ENCODE measurements around the gene PDGFC.
"Not testable (repeated sequence)": the region's sequence is repeated elsewhere in the genome, so short reads cannot be mapped to it uniquely, and the experiment has no call there.

The PDGFC gene

GRCh38 chr4:156939801-156940200 lies 31.8 kb downstream of the PDGFC start:
- DNase-seq (ENCODE audit: low read depth): no peak
- H3K4me3 ChIP-seq (ENCODE audit: low read depth, low read length): no peak overlapping the region
- TF ChIP-seq, protein P1, sequence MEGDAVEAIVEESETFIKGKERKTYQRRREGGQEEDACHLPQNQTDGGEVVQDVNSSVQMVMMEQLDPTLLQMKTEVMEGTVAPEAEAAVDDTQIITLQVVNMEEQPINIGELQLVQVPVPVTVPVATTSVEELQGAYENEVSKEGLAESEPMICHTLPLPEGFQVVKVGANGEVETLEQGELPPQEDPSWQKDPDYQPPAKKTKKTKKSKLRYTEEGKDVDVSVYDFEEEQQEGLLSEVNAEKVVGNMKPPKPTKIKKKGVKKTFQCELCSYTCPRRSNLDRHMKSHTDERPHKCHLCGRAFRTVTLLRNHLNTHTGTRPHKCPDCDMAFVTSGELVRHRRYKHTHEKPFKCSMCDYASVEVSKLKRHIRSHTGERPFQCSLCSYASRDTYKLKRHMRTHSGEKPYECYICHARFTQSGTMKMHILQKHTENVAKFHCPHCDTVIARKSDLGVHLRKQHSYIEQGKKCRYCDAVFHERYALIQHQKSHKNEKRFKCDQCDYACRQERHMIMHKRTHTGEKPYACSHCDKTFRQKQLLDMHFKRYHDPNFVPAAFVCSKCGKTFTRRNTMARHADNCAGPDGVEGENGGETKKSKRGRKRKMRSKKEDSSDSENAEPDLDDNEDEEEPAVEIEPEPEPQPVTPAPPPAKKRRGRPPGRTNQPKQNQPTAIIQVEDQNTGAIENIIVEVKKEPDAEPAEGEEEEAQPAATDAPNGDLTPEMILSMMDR (IDR thresholded peaks at IDR 0.05; ENCODE audit: low read depth, low read length, missing control alignments): no peak

DNA sequence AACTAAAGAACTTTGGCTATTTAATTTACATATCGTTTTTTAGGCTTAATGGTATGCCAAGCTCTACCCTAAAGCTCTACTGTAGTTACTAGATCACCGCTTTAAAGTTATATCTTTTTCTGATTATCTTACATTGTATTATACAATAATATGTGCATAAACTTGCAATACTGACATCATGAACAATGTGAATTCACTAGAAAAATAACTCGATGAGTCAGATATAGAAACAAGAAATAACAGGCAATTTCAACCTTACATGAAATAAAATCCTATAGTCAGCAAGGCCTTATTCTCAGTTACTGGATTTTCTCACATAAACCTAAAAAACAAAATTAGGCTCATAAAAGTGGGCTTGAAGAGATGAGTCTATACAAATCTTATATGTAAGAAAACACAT lies 32.5 kb downstream of the PDGFC start:
- no peak overlapping the region for H3K4me3 ChIP-seq (ENCODE audit: low read depth, low read length)
- TF ChIP-seq, protein P1 (IDR thresholded peaks at IDR 0.05; ENCODE audit: low read depth, low read length, missing control alignments): no peak
- no peak for DNase-seq (ENCODE audit: low read depth)

- TF ChIP-seq, protein P1 (IDR thresholded peaks at IDR 0.05; ENCODE audit: low read depth, low read length, missing control alignments): no peak
- DNase-seq (ENCODE audit: low read depth): no peak
- no peak overlapping the region for H3K4me3 ChIP-seq (ENCODE audit: low read depth, low read length)
These were observed 37.4 kb downstream of the PDGFC start for GRCh38 chr4:156934259-156934635.

DNA sequence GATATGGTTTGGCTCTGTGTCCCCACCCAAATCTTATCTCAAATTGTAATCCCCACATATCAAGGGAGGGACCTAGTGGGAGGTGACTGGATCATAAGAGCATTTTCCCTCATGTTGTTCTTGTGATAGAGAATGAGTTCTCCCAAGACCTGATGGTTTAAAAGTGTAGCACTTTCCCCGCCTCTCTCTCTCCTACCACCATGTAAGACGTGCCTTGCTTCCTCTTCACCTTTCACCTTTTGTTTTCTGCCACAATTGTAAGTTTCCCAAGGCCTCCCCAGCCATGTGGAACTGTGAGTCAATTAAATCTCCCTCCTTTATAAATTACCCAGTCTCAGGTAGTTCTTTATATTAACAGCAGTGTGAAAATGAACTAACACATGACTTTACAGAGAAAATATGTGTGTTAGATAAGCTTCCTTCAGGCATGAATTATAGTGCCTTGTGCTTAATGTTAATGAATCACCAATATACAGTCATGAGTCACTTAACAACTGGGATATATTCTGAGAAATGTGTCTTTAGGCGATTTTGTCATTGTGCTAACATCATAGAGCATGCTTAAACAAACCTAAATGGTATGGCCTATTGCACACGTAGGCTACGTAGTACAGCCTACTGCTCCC lies 37.9 kb downstream of the PDGFC start:
- H3K4me3 ChIP-seq (ENCODE audit: low read depth, low read length): no peak overlapping the region
- TF ChIP-seq, protein P1 (IDR thresholded peaks at IDR 0.05; ENCODE audit: low read depth, low read length, missing control alignments): no peak
- no peak for DNase-seq (ENCODE audit: low read depth)

- H3K4me3 ChIP-seq (ENCODE audit: low read depth, low read length); DNase-seq (ENCODE audit: low read depth): not testable (repeated sequence)
These were observed 39.2 kb downstream of the PDGFC start for GRCh38 chr4:156932360-156932759.

- TF ChIP-seq, protein P1 (IDR thresholded peaks at IDR 0.05; ENCODE audit: low read depth, low read length, missing control alignments): no peak
- DNase-seq (ENCODE audit: low read depth): no peak
- H3K4me3 ChIP-seq (ENCODE audit: low read depth, low read length): no peak overlapping the region
These were observed 40.3 kb downstream of the PDGFC start for GRCh38 chr4:156931267-156931666.

DNA sequence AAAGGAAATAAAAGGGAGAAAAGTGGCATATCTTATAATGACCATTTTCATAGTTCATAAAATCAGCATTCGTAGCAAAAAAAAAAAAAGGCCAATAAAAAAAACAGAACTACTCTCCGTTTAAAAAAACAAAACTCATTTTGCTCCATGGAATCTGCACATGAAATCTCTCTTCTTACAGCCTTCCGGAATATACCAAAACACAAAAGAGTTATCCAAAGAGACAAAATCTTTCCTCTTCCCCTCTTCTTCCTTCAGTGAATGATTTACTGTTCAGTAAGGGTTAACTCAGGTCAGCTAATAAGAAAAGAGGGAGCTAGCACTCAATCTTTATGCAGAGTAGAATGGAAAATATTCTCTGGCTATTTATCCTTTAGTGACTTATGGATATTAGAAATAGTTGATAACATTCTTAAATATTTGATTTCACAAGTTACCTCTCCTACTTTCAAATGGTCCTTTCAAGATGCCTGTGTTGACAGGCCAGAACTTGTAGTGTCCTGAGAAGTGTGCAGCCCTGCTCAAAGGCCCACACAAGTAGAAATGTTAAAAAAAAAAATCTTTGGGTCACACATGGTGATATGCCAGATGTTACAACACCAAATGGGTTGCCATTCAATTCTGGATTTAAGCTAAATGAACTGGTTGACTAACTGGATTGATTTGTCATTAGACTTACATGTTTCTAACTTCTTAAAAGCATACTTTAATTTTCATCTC lies 42.1 kb downstream of the PDGFC start:
- no peak for DNase-seq (ENCODE audit: low read depth)

More for the DNA sequence above, 42.1 kb downstream of the PDGFC start:
- no peak overlapping the region for H3K4me3 ChIP-seq (ENCODE audit: low read depth, low read length)
- TF ChIP-seq, protein P1 (IDR thresholded peaks at IDR 0.05; ENCODE audit: low read depth, low read length, missing control alignments): no peak

Measured in GM12864 (cell line).